ENCODE results near the gene CDK19. TPM values are rescaled to one million over a fixed set of nuclear protein-coding genes. Genes with fewer than 3 reads are reported as not detected.
"Not testable (repeated sequence)": the region's sequence is repeated elsewhere in the genome, so short reads cannot be mapped to it uniquely, and the experiment has no call there.

Gene CDK19
- total and polyA plus RNA-seq, 9 of the 15 experiments (the other 6 are each of a cell fraction or from before 2014, with no cell fraction given): 3.8 to 15.2 (median 7.4) TPM

DNA sequence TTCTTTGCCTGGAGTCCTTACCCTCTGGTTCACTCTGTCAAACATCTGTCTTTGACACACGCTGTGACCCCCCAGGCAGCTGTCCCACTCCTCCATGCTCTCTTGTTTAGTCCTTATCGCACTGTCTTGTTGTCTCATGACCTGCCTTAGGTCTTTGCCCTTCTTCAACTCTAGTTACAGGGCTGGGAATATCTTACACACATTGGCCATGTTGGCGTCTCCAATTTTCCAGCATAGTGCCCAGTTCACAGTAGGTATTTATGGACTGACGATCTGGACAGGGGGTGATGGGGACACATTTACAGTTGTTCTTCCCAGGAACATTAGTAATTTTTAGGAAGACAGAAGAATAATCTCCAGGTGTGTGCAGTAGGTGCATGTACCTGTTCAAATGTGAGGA is 209.1 kb downstream of the CDK19 start:
- no peaks in the 10 kb centered on the region for H3K79me2 ChIP-seq (ENCODE audit: control insufficient read depth, insufficient read depth, low read length)
- ChIA-PET CTCF (ENCODE audit: low intra/inter-chr PET ratio) (no interaction called here), POLR2A (interaction anchor here (1.0 kb wide), 1 partner anchor 8 kb away, joined by 5 read pairs; no protein-coding TSS in a partner anchor)
- no peaks in the 10 kb centered on the region for H3K9me1 ChIP-seq (ENCODE audit: control insufficient read depth, insufficient read depth, low read length)
- intact Hi-C loops (cut with micrococcal nuclease) (no loop called here), in situ Hi-C loops (cut with MboI) (no loop called here)
- no peak overlapping the region for H3K27ac ChIP-seq (ENCODE audit: extremely low read depth, low read depth, low read length)
- 7% methylated on average over 4 of the region's 4 CpGs for WGBS (ENCODE audit: insufficient coverage, low coverage, missing lambda C conversion rate)
- H4K20me1 ChIP-seq (replicated peaks; ENCODE audit: control insufficient read depth, insufficient read depth, low read length): no peaks in the 10 kb centered on the region
- H3K9ac ChIP-seq (ENCODE audit: insufficient read depth in 1 of 2, low read depth in 2 of 2, low read length in 2 of 2): no peak overlapping the region
- no peak overlapping the region for H3K4me2 ChIP-seq (ENCODE audit: insufficient read depth, low read length)
- FAIRE-seq (no peak), DNase-seq (ENCODE audit: extremely low read depth in 1 of 4, low spot score in 3 of 4) (no peak), ATAC-seq (no peak)
- H3K27me3 ChIP-seq (ENCODE audit: control insufficient read depth in 2 of 2, insufficient read depth in 2 of 2, low read length in 2 of 2): no peaks in the 10 kb centered on the region
- no peak for TF ChIP-seq NCOA2 (IDR thresholded peaks at IDR 0.05; ENCODE audit: partially characterized antibody in 2 of 2)
- TF ChIP-seq, protein P1, sequence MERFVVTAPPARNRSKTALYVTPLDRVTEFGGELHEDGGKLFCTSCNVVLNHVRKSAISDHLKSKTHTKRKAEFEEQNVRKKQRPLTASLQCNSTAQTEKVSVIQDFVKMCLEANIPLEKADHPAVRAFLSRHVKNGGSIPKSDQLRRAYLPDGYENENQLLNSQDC (CRISPR knock-in tag; IDR thresholded peaks at IDR 0.05): no peak
- TF ChIP-seq, protein P2, sequence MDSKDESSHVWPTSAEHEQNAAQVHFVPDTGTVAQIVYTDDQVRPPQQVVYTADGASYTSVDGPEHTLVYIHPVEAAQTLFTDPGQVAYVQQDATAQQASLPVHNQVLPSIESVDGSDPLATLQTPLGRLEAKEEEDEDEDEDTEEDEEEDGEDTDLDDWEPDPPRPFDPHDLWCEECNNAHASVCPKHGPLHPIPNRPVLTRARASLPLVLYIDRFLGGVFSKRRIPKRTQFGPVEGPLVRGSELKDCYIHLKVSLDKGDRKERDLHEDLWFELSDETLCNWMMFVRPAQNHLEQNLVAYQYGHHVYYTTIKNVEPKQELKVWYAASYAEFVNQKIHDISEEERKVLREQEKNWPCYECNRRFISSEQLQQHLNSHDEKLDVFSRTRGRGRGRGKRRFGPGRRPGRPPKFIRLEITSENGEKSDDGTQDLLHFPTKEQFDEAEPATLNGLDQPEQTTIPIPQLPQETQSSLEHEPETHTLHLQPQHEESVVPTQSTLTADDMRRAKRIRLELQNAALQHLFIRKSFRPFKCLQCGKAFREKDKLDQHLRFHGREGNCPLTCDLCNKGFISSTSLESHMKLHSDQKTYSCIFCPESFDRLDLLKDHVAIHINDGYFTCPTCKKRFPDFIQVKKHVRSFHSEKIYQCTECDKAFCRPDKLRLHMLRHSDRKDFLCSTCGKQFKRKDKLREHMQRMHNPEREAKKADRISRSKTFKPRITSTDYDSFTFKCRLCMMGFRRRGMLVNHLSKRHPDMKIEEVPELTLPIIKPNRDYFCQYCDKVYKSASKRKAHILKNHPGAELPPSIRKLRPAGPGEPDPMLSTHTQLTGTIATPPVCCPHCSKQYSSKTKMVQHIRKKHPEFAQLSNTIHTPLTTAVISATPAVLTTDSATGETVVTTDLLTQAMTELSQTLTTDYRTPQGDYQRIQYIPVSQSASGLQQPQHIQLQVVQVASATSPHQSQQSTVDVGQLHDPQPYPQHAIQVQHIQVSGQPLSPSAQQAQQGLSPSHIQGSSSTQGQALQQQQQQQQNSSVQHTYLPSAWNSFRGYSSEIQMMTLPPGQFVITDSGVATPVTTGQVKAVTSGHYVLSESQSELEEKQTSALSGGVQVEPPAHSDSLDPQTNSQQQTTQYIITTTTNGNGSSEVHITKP (IDR thresholded peaks at IDR 0.05; ENCODE audit: partially characterized antibody): no peak
- TF ChIP-seq ZEB2 (IDR thresholded peaks at IDR 0.05): no peak
- no peak for TF ChIP-seq ETS2 (tag; IDR thresholded peaks at IDR 0.05; ENCODE audit: borderline replicate concordance, poor library complexity, severe bottlenecking)
- TF ChIP-seq POLR2AphosphoS5 (IDR thresholded peaks at IDR 0.05; ENCODE audit: control insufficient read depth, insufficient read depth, low read depth, low read length): no peak
- TF ChIP-seq ZNF311 (CRISPR knock-in tag; IDR thresholded peaks at IDR 0.05): no peak
- TF ChIP-seq BMI1 (IDR thresholded peaks at IDR 0.05; ENCODE audit: low read length): no peak
- H2AFZ ChIP-seq (ENCODE audit: low read depth, low read length): no peak overlapping the region; the same call in 1 of the 2 replicates
- BruUV-seq (replicated peaks): no TSS peak
- no peak overlapping the region for H3K4me3 ChIP-seq
- no peaks in the 10 kb centered on the region for H3K9me3 ChIP-seq (replicated peaks; ENCODE audit: control insufficient read depth, insufficient read depth, low read depth, low read length)
- no peaks in the 10 kb centered on the region for H3K36me3 ChIP-seq (ENCODE audit: control insufficient read depth, insufficient read depth, low read length)
- H3K4me1 ChIP-seq (replicated peaks in 1 of 2; ENCODE audit: control insufficient read depth in 2 of 2, insufficient read depth in 2 of 2, low read length in 2 of 2): no peaks in the 10 kb centered on the region

DNA sequence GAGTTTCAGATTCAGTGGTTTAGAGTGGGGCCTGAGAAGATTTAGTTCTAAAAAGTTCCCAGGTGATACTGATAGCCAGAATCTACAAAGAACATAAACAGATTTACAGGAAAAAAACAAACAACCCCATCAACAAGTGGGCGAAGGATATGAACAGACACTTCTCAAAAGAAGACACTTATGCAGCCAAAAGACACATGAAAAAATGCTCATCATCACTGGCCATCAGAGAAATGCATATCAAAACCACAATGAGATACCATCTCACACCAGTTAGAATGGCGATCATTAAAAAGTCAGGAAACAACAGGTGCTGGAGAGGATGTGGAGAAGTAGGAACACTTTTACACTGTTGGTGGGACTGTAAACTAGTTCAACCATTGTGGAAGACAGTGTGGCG is 214.6 kb downstream of the CDK19 start:
- H3K27ac ChIP-seq (ENCODE audit: extremely low read depth, low read depth, low read length); H3K27me3 ChIP-seq (ENCODE audit: control insufficient read depth in 2 of 2, insufficient read depth in 2 of 2, low read length in 2 of 2); H3K4me1 ChIP-seq (replicated peaks in 1 of 2; ENCODE audit: control insufficient read depth in 2 of 2, insufficient read depth in 2 of 2, low read length in 2 of 2); intact Hi-C loops (cut with micrococcal nuclease); H4K20me1 ChIP-seq (replicated peaks; ENCODE audit: control insufficient read depth, insufficient read depth, low read length); H3K36me3 ChIP-seq (ENCODE audit: control insufficient read depth, insufficient read depth, low read length); H3K4me3 ChIP-seq; FAIRE-seq; H3K79me2 ChIP-seq (ENCODE audit: control insufficient read depth, insufficient read depth, low read length); H3K9me3 ChIP-seq (replicated peaks; ENCODE audit: control insufficient read depth, insufficient read depth, low read depth, low read length); CTCF ChIA-PET (ENCODE audit: low intra/inter-chr PET ratio); ATAC-seq; DNase-seq (ENCODE audit: extremely low read depth in 1 of 4, low spot score in 3 of 4); H2AFZ ChIP-seq (ENCODE audit: low read depth, low read length); POLR2A ChIA-PET; H3K9ac ChIP-seq (ENCODE audit: insufficient read depth in 1 of 2, low read depth in 2 of 2, low read length in 2 of 2); H3K4me2 ChIP-seq (ENCODE audit: insufficient read depth, low read length); BruUV-seq (replicated peaks); in situ Hi-C loops (cut with MboI); H3K9me1 ChIP-seq (ENCODE audit: control insufficient read depth, insufficient read depth, low read length): not testable (repeated sequence)
- WGBS (ENCODE audit: insufficient coverage, low coverage, missing lambda C conversion rate): 64% methylated on average over 1 of the region's 3 CpGs

Measured in K562 (cell line).